T47D (cell line): ENCODE results near the gene ATP1A1.

Experiments used
- DNase-seq, 2 experiments: peaks; one replicate each; pipeline versions ENCODE4 v3.0.0 to v3.0.0-alpha.2; 2011 to 2012; ENCODE audit warnings: low read depth in 1 of 2, low spot score in 1 of 2
- JUND ChIP-seq: IDR thresholded peaks from 2 replicates; pipeline ENCODE4 v1.6.1; 2012; ENCODE audit warnings: low read depth
- in situ Hi-C: cut with HindIII; loops from 2 replicates; pipeline ENCODE4 v1.10.0; 2016; ENCODE audit warnings: low sequenced_read_pairs, low pct_unique_long_range_greater_than_20kb

ATP1A1 gene

GRCh38 chr1:116365353-116365780, 7.7 kb upstream of the ATP1A1 start:
- DNase-seq, result no peak
- TF ChIP-seq JUND, result no peak
- in situ Hi-C loops, result no loop called here

DNA sequence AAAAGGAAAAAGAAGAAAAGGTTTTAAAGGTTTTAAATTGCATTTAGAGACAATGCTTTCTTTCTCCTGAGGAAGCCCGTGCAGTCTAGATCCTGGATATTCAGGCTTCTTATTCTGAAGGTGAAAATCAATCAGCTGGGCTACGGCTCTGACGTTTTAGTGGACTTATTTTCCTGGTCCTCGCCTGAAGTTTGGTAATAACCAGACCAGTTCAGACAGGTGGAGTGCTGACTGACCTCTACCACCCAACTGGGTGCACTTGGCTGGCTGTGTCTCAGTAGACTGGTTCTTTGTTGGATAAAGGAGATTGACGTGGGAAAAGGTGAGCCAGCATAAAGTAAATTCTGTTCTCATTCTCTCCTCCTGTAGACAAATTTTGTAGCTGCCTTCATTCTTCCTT, 7.2 kb upstream of the ATP1A1 start:
- in situ Hi-C loops, result no loop called here
- DNase-seq, result no peak
- no peak for TF ChIP-seq JUND

DNA sequence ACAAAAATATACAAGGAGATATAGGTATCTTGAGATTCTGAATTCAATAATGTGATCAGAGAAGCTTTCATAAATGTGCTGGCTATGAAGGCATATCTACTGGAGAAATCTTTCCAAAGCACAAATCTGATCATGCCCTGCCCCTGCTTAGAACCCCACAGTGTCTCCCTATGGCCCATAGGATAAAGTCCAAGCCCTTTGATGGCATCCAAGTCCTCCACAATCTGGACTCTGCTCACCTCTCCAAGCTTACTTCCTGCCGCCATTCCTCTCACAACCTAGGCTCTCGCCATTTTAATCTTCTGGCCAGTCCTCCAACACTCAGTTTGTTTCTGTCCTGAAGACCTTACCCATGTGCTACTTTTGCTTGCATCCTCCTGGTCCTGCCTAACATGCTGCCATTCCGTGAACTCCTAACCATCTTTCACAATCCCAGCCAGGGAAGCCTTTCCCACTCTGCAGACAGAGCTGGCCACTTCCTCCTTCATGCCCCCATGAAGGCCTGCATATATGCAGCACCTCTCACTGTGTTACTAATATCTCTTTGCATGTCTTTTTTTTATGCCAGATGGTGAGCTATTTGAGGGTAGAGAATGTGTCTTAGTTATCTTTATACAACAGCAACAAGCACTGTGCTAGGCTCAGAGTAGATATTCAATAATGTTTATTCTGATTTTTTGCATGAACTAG, 5.6 kb upstream of the ATP1A1 start:
- no peak for DNase-seq
- no peak for TF ChIP-seq JUND
- in situ Hi-C loops, result no loop called here

DNA sequence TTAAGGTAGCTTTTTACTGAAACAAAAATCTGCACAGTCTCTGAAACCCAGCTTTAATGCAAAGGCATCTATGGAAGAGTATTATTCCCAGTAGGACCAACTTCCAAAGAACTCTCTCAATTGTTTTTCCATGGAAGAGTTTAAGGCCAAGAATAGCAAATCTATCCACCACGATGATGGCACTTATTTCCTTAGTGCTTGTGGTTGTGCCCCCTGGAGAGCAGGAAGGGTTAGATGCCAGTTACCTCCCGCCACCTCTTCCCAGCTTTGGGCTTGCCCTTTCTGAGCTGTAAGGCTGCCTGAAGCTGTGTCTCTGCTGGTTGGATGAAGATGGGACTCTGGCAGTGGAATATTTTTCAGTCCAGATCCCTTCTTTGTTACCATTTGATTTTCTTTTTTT, 4.8 kb upstream of the ATP1A1 start:
- in situ Hi-C loops, result no loop called here
- no peak for DNase-seq
- TF ChIP-seq JUND, result no peak

- in situ Hi-C loops, result no loop called here
- no peak for TF ChIP-seq JUND
- no peak for DNase-seq
Observed at GRCh38 chr1:116370181-116370580, 2.9 kb upstream of the ATP1A1 start.

GRCh38 chr1:116371752-116372151, 1.3 kb upstream of the ATP1A1 start:
- no peak for TF ChIP-seq JUND
- no peak for DNase-seq
- in situ Hi-C loops, result no loop called here

DNA sequence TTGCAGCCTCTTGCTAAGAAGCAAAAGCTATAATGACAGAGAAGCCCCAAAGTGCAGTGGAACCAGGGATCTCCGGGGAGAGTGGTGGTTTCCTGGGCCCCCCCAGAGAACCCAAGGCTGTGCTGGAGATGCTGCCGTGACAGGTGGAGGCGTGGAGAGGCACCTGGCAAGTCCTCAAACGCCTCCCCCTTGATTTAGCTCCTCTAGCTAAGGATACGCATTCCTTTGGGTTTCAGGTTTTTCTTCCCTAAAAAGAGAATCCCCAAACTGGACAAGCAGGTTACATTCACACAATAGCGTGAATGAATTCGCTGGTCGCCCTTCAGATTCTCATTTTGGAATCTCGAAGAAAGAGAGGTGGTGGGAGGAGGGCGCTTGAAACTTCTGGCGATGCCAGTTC, 853 bp upstream of the ATP1A1 start:
- in situ Hi-C loops, result no loop called here
- TF ChIP-seq JUND, result no peak
- no peak for DNase-seq

- peak in 1 of 2 experiments; percentile 49 for DNase-seq
- in situ Hi-C loops, result no loop called here
- no peak for TF ChIP-seq JUND
Observed at GRCh38 chr1:116373431-116374352, 648 bp downstream of the ATP1A1 start.

GRCh38 chr1:116374353-116375147, 1.5 kb downstream of the ATP1A1 start:
- DNase-seq, result no peak
- in situ Hi-C loops, result no loop called here

GRCh38 chr1:116375148-116375886, 2.3 kb downstream of the ATP1A1 start:
- TF ChIP-seq JUND, result no peak
- in situ Hi-C loops, result no loop called here
- DNase-seq, result no peak

More at GRCh38 chr1:116374353-116375147, 1.5 kb downstream of the ATP1A1 start:
- TF ChIP-seq JUND, result no peak

DNA sequence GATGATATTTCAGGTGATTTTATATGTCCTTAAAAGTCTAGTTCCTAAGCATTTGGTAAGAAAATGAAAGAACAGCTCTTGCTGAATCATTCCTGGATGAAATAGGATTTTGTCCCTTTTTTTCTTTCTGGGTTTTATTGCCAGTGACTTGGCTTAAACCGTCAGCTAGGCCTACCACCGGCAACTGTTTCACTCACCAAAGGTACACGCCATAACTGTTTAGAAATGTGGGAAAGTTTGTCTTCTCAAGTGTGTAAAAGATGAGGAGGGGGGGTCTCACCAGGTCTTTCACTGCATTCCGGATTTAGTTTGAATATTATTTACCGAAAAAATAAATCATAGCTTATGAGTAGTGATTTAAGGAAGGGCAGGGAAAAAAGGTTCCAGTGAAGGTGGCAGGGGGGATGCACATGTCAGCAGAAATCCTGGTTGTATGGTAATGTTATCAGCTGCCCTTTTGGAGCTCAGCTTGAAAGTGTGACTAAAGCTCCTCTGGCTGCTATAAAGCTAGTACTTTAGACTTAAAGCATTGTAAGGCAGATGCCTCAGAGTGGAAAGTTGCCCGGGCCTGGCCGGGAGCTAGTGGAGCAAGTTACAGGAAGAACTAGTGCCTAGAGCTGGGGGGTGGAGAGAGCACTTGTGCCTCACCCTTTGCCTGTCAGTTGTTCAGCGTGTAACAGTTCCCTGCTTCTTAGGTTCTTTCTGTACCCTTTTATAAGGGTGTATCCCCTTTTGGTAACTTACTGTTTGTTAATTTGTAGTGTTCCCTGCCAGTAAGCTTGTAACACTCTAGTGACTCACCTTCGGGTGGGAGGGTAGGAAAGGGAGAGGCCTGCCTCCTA, 3.1 kb downstream of the ATP1A1 start:
- peak in 1 of 2 experiments; percentile 51 for DNase-seq
- in situ Hi-C loops, result no loop called here
- TF ChIP-seq JUND, result no peak

GRCh38 chr1:116376729-116377086, 3.7 kb downstream of the ATP1A1 start:
- no peak for DNase-seq
- in situ Hi-C loops, result no loop called here
- no peak for TF ChIP-seq JUND
